ENCODE results near the gene SSBP4. TPM values are rescaled to one million over a fixed set of nuclear protein-coding genes. Genes with fewer than 3 reads are reported as not detected.

SSBP4 gene
- total RNA-seq, 1 donor from 2014 or later, result 71.8 TPM

GRCh38 chr19:18475762-18476331 is 56.6 kb downstream of the SSBP4 start:
- Mint-ChIP-seq H3K36me3 (ENCODE audit: low read depth) (peaks cover 4% of the 10 kb centered on the region), H3K4me1 (peaks cover 33% of the 10 kb centered on the region), H3K27ac (ENCODE audit: unreplicated experiment) (peak overlapping the region; percentile 2), H3K4me3 (no peak overlapping the region), H3K27me3 (ENCODE audit: low read depth) (no peaks in the 10 kb centered on the region), H3K9me3 (no peaks in the 10 kb centered on the region)
- DNase-seq (ENCODE audit: low read depth, low spot score), result no peak
- no peak for TF ChIP-seq CTCF (conservative IDR thresholded peaks at IDR 0.05)

GRCh38 chr19:18476507-18477041 is 57.4 kb downstream of the SSBP4 start:
- Mint-ChIP-seq H3K4me1 (peaks cover 37% of the 10 kb centered on the region), H3K4me3 (no peak overlapping the region), H3K27me3 (ENCODE audit: low read depth) (no peaks in the 10 kb centered on the region), H3K27ac (ENCODE audit: unreplicated experiment) (peak overlapping the region; percentile 0), H3K36me3 (ENCODE audit: low read depth) (peaks cover 4% of the 10 kb centered on the region), H3K9me3 (no peaks in the 10 kb centered on the region)
- DNase-seq (ENCODE audit: low read depth, low spot score), result no peak
- no peak for TF ChIP-seq CTCF (conservative IDR thresholded peaks at IDR 0.05)

DNA sequence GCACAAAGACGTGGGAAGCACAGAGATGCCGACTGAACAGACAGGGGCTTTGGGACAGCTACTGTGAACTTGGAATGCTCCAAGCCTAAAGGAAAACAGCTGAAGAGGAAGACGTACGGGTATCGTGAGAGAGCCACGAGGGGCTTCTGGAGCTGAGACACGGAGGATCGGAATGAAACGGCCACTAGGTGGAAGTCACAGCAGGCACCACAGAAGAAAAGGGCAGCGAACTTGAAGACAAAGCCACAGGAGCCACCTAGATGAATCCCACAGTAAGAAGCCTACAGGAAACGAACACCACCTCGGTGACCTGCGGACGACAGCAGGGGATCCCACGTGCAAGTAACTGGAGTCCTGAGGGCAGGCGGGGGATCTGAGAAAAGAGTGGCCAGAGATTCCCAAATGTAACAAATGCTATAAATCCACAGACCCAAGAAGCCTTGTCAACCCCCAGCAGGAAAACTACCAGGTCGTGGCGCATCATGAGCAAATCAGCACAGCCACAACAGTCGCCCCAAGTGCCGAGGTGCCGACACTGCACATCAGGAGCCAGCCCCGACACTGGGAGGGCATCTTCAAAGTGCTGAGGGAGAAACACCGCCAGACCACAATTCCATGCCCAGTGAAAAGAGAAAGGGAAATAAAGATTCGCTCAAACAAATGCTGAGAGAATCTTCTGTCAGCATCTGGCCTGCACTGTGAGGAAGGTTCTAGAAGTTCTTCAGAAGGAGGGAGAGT is 58.0 kb downstream of the SSBP4 start:
- Mint-ChIP-seq H3K9me3 (no peaks in the 10 kb centered on the region), H3K27me3 (ENCODE audit: low read depth) (no peaks in the 10 kb centered on the region), H3K36me3 (ENCODE audit: low read depth) (peaks cover 4% of the 10 kb centered on the region), H3K4me3 (no peak overlapping the region), H3K4me1 (peaks cover 37% of the 10 kb centered on the region), H3K27ac (ENCODE audit: unreplicated experiment) (peak overlapping the region; percentile 0)
- peak; percentile 32 for TF ChIP-seq CTCF (conservative IDR thresholded peaks at IDR 0.05)
- DNase-seq (ENCODE audit: low read depth, low spot score), result no peak

DNA sequence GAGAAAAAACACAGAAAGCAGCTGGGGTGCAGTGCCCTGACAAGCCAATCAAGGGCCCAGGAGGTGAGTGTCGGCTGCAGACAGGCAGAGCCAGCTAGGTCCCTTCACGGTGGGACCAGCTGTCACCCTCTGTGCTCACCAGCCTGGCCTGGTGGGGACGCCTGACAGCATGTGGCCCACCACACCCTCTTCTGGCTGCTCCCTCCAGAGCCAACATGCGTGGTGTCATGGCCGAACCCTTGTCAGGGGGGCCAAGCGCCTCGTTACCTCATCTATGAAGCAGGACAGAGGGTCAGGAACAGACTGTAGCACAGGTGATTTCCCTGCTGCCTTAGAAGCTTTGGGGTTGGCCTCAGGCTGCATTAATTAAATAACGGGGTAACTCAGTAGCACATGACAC is 58.8 kb downstream of the SSBP4 start:
- no peaks in the 10 kb centered on the region for H3K9me3 Mint-ChIP-seq
- no peak overlapping the region for H3K4me3 Mint-ChIP-seq
- H3K36me3 Mint-ChIP-seq (ENCODE audit: low read depth), result peaks cover 4% of the 10 kb centered on the region
- peaks cover 39% of the 10 kb centered on the region for H3K4me1 Mint-ChIP-seq
- no peaks in the 10 kb centered on the region for H3K27me3 Mint-ChIP-seq (ENCODE audit: low read depth)
- no peak for DNase-seq (ENCODE audit: low read depth, low spot score)
- no peak overlapping the region for H3K27ac Mint-ChIP-seq (ENCODE audit: unreplicated experiment)
- no peak for TF ChIP-seq CTCF (conservative IDR thresholded peaks at IDR 0.05)

DNA sequence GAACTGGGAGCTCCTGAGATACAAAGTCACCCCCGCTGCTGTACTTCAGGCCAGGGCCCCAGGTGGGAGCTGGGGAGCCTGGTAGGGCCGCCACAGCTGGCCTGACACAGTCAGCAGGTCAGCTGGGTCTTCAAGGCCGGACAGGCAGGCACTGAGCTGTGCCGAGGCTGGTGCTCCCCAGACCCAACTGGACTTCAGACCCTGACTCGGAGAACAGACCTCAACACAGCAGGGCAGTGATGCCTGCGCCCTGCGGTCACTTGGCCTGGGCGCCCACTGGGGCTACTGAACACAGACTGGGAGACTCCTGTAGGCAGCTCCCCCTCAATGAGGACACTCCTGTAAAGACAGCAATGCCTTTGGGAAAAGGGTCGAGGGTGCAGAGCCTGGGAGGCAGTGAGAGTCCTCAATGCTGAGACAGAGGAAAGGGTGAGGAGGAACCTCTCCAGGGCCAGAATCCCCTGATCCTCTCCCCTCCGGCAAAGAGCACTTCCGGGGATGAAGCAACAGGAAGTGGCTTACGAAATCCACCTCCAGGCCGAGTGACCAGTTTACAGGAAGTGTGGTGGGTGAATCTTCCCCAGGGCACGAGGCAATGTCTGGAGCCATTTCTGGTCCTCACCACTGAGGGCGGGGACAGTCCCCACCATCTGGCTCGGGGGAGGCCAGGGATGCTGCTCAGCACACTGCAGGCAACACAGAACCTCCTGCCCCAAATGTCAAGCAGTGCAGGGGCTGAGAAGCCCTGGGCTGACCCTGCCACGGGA is 59.5 kb downstream of the SSBP4 start:
- peaks cover 4% of the 10 kb centered on the region for H3K36me3 Mint-ChIP-seq (ENCODE audit: low read depth)
- no peaks in the 10 kb centered on the region for H3K9me3 Mint-ChIP-seq
- no peak for TF ChIP-seq CTCF (conservative IDR thresholded peaks at IDR 0.05)
- H3K27ac Mint-ChIP-seq (ENCODE audit: unreplicated experiment), result no peak overlapping the region
- no peaks in the 10 kb centered on the region for H3K27me3 Mint-ChIP-seq (ENCODE audit: low read depth)
- H3K4me3 Mint-ChIP-seq, result no peak overlapping the region
- no peak for DNase-seq (ENCODE audit: low read depth, low spot score)
- peaks cover 46% of the 10 kb centered on the region for H3K4me1 Mint-ChIP-seq
